GM10248 (cell line): ENCODE data around the gene NT5DC3.

Experiments used
- CTCF ChIA-PET: fragments of 300-600 bp; sonication (Branson Sonifier 250); formaldehyde crosslinking; extraction: SDS; loops from one replicate; lab custom pipeline; 2021; ENCODE audit warnings: antibody characterized with exemption; lab: Yijun Ruan, JAX
- POLR2A ChIA-PET: fragments of 350-650 bp; sonication (Branson Sonifier 250); formaldehyde crosslinking; extraction: SDS; loops from one replicate; lab custom pipeline; 2020; ENCODE audit warnings: antibody characterized with exemption; lab: Yijun Ruan, JAX
- DNase-seq: peaks from one replicate; pipeline ENCODE4 v3.0.0; 2012; ENCODE audit errors: extremely low spot score
- CTCF ChIP-seq: IDR thresholded peaks from 2 replicates; pipeline ENCODE4 v1.5.1; 2012; ENCODE audit warnings: mild to moderate bottlenecking, low read depth; ENCODE audit errors: extremely low read depth, missing control alignments, control extremely low read depth

Gene NT5DC3

GRCh38 chr12:103858953-103859601 lies 18.0 kb upstream of the NT5DC3 start:
- ChIA-PET POLR2A (no interaction called here), CTCF (no interaction called here)
- TF ChIP-seq CTCF: no peak
- DNase-seq: no peak

- CTCF ChIA-PET: no interaction called here
- POLR2A ChIA-PET: no interaction called here
- TF ChIP-seq CTCF: no peak
- DNase-seq: no peak
These were observed 17.3 kb upstream of the NT5DC3 start for GRCh38 chr12:103858335-103858734.

GRCh38 chr12:103857164-103857563 lies 16.1 kb upstream of the NT5DC3 start:
- TF ChIP-seq CTCF: no peak
- ChIA-PET POLR2A (no interaction called here), CTCF (no interaction called here)
- no peak for DNase-seq

- ChIA-PET CTCF (no interaction called here), POLR2A (no interaction called here)
- TF ChIP-seq CTCF: no peak
- no peak for DNase-seq
These were observed 15.0 kb upstream of the NT5DC3 start for GRCh38 chr12:103855896-103856657.

- CTCF ChIA-PET: interaction anchor here (1.2 to 2.7 kb wide), 3 partner anchors 9 to 29 kb away, joined by 3 to 9 read pairs (median 3); no protein-coding TSS in a partner anchor
These were observed 14.1 kb upstream of the NT5DC3 start for GRCh38 chr12:103855036-103855712.

More at GRCh38 chr12:103855036-103855712, 14.1 kb upstream of the NT5DC3 start:
- no peak for DNase-seq
- TF ChIP-seq CTCF: no peak
- POLR2A ChIA-PET: no interaction called here
